Measurements from ENCODE around the gene ATP5F1E. TPM values are rescaled to one million over a fixed set of nuclear protein-coding genes. Genes with fewer than 3 reads are reported as not detected.

Gene ATP5F1E
- total and polyA plus RNA-seq, 4 donors: 48.2 to 110 (median 50.8) TPM

GRCh38 chr20:59020938-59021551 is 11.1 kb downstream of the ATP5F1E start:
- Histone ChIP-seq H3K9me3 (ENCODE audit: control insufficient read depth, low read length) (no peaks in the 10 kb centered on the region), H3K4me1 (ENCODE audit: control insufficient read depth in 1 of 2, insufficient read depth in 2 of 2, low read length in 2 of 2) (no peaks in the 10 kb centered on the region), H3K36me3 (ENCODE audit: control insufficient read depth in 1 of 2, insufficient read depth in 2 of 2, low read length in 1 of 2) (peaks cover 0 to 6% of the 10 kb centered on the region in 2 donors), H3K4me3 (ENCODE audit: low read length in 2 of 2) (no peak overlapping the region), H3K27me3 (ENCODE audit: control insufficient read depth in 1 of 2, insufficient read depth in 2 of 2, low read length in 1 of 2) (no peaks in the 10 kb centered on the region), H3K27ac (ENCODE audit: low read depth in 1 of 2, low read length in 2 of 2) (no peak overlapping the region)
- WGBS, 2 donors: 63 to 65% methylated on average over 5 of the region's 5 CpGs
- intact Hi-C loops (cut with DNase I): no loop called here
- DNase-seq (no peak), ATAC-seq (ENCODE audit: low FRiP score) (no peak)

- intact Hi-C loops (cut with DNase I): no loop called here
- H3K36me3 ChIP-seq (ENCODE audit: control insufficient read depth in 1 of 2, insufficient read depth in 2 of 2, low read length in 1 of 2): peaks cover 0 to 3% of the 10 kb centered on the region in 2 donors
- H3K9me3 ChIP-seq (ENCODE audit: control insufficient read depth, low read length): no peaks in the 10 kb centered on the region
- H3K4me1 ChIP-seq (ENCODE audit: control insufficient read depth in 1 of 2, insufficient read depth in 2 of 2, low read length in 2 of 2): no peaks in the 10 kb centered on the region
- no peak within 1 kb of the TSS for H3K27ac ChIP-seq (ENCODE audit: low read depth in 1 of 2, low read length in 2 of 2)
- DNase-seq (no peak), ATAC-seq (ENCODE audit: low FRiP score) (no peak)
- H3K4me3 ChIP-seq (ENCODE audit: low read length in 2 of 2): no peak within 1 kb of the TSS
- 95 to 98% methylated on average over 5 of the region's 5 CpGs for WGBS, 2 donors
- no peaks in the 10 kb centered on the region for H3K27me3 ChIP-seq (ENCODE audit: control insufficient read depth in 1 of 2, insufficient read depth in 2 of 2, low read length in 1 of 2)
Measured at GRCh38 chr20:59019217-59019616, 12.9 kb downstream of the ATP5F1E start, which contains the start of gene TUBB1. TUBB1 (plus strand) TSS chr20:59019429; CDS start chr20:59019523, 94 bp downstream.

GRCh38 chr20:59018817-59019216 is 13.3 kb downstream of the ATP5F1E start:
- ATAC-seq (ENCODE audit: low FRiP score): no peak
- peak; percentile 36 to 64 for DNase-seq

GRCh38 chr20:59017493-59018231 is 14.5 kb downstream of the ATP5F1E start:
- no peaks in the 10 kb centered on the region for H3K36me3 ChIP-seq (ENCODE audit: control insufficient read depth in 1 of 2, insufficient read depth in 2 of 2, low read length in 1 of 2)
- H3K27ac ChIP-seq (ENCODE audit: low read depth in 1 of 2, low read length in 2 of 2): no peak overlapping the region
- 93% methylated on average over 15 to 16 of the region's 16 CpGs for WGBS, 2 donors
- DNase-seq (peak; percentile 38 to 65), ATAC-seq (ENCODE audit: low FRiP score) (no peak)
- no peaks in the 10 kb centered on the region for H3K4me1 ChIP-seq (ENCODE audit: control insufficient read depth in 1 of 2, insufficient read depth in 2 of 2, low read length in 2 of 2)
- no peaks in the 10 kb centered on the region for H3K27me3 ChIP-seq (ENCODE audit: control insufficient read depth in 1 of 2, insufficient read depth in 2 of 2, low read length in 1 of 2)
- intact Hi-C loops (cut with DNase I): no loop called here
- H3K9me3 ChIP-seq (ENCODE audit: control insufficient read depth, low read length): no peaks in the 10 kb centered on the region
- no peak overlapping the region for H3K4me3 ChIP-seq (ENCODE audit: low read length in 2 of 2)

More at GRCh38 chr20:59018817-59019216, 13.3 kb downstream of the ATP5F1E start:
- no peaks in the 10 kb centered on the region for H3K9me3 ChIP-seq (ENCODE audit: control insufficient read depth, low read length)
- H3K4me1 ChIP-seq (ENCODE audit: control insufficient read depth in 1 of 2, insufficient read depth in 2 of 2, low read length in 2 of 2): no peaks in the 10 kb centered on the region
- 94 to 97% methylated on average over 10 of the region's 10 CpGs for whole genome bisulfite sequencing, 2 donors
- H3K27ac ChIP-seq (ENCODE audit: low read depth in 1 of 2, low read length in 2 of 2): no peak overlapping the region
- H3K4me3 ChIP-seq (ENCODE audit: low read length in 2 of 2): no peak overlapping the region
- H3K27me3 ChIP-seq (ENCODE audit: control insufficient read depth in 1 of 2, insufficient read depth in 2 of 2, low read length in 1 of 2): no peaks in the 10 kb centered on the region
- H3K36me3 ChIP-seq (ENCODE audit: control insufficient read depth in 1 of 2, insufficient read depth in 2 of 2, low read length in 1 of 2): peaks cover 0 to 3% of the 10 kb centered on the region in 2 donors
- intact Hi-C loops (cut with DNase I): no loop called here

- DNase-seq (no peak), ATAC-seq (ENCODE audit: low FRiP score) (no peak)
- Histone ChIP-seq H3K4me3 (ENCODE audit: low read length in 2 of 2) (no peak overlapping the region), H3K27ac (ENCODE audit: low read depth in 1 of 2, low read length in 2 of 2) (no peak overlapping the region), H3K4me1 (ENCODE audit: control insufficient read depth in 1 of 2, insufficient read depth in 2 of 2, low read length in 2 of 2) (no peaks in the 10 kb centered on the region), H3K36me3 (ENCODE audit: control insufficient read depth in 1 of 2, insufficient read depth in 2 of 2, low read length in 1 of 2) (no peaks in the 10 kb centered on the region), H3K9me3 (ENCODE audit: control insufficient read depth, low read length) (no peaks in the 10 kb centered on the region), H3K27me3 (ENCODE audit: control insufficient read depth in 1 of 2, insufficient read depth in 2 of 2, low read length in 1 of 2) (no peaks in the 10 kb centered on the region)
- intact Hi-C loops (cut with DNase I): no loop called here
- WGBS, 2 donors: 72 to 78% methylated on average over 4 of the region's 4 CpGs
Measured at GRCh38 chr20:59016795-59017492, 15.2 kb downstream of the ATP5F1E start.

- no peak for ATAC-seq (ENCODE audit: low FRiP score)
- Histone ChIP-seq H3K27me3 (ENCODE audit: control insufficient read depth in 1 of 2, insufficient read depth in 2 of 2, low read length in 1 of 2) (no peaks in the 10 kb centered on the region), H3K27ac (ENCODE audit: low read depth in 1 of 2, low read length in 2 of 2) (no peak overlapping the region), H3K36me3 (ENCODE audit: control insufficient read depth in 1 of 2, insufficient read depth in 2 of 2, low read length in 1 of 2) (no peaks in the 10 kb centered on the region), H3K4me1 (ENCODE audit: control insufficient read depth in 1 of 2, insufficient read depth in 2 of 2, low read length in 2 of 2) (no peaks in the 10 kb centered on the region), H3K4me3 (ENCODE audit: low read length in 2 of 2) (no peak overlapping the region), H3K9me3 (ENCODE audit: control insufficient read depth, low read length) (no peaks in the 10 kb centered on the region)
- 85 to 92% methylated on average over 15 to 16 of the region's 16 CpGs for WGBS, 2 donors
- DNase-seq: peak; percentile 27 to 35
- intact Hi-C loops (cut with DNase I): no loop called here
Measured at GRCh38 chr20:59015812-59016711, 16.1 kb downstream of the ATP5F1E start.

GRCh38 chr20:59015411-59015810 is 16.7 kb downstream of the ATP5F1E start:
- no peak overlapping the region for H3K27ac ChIP-seq (ENCODE audit: low read depth in 1 of 2, low read length in 2 of 2)
- intact Hi-C loops (cut with DNase I): no loop called here

More at GRCh38 chr20:59015411-59015810, 16.7 kb downstream of the ATP5F1E start:
- Histone ChIP-seq H3K36me3 (ENCODE audit: control insufficient read depth in 1 of 2, insufficient read depth in 2 of 2, low read length in 1 of 2) (no peaks in the 10 kb centered on the region), H3K9me3 (ENCODE audit: control insufficient read depth, low read length) (no peaks in the 10 kb centered on the region), H3K27me3 (ENCODE audit: control insufficient read depth in 1 of 2, insufficient read depth in 2 of 2, low read length in 1 of 2) (no peaks in the 10 kb centered on the region), H3K4me3 (ENCODE audit: low read length in 2 of 2) (no peak overlapping the region), H3K4me1 (ENCODE audit: control insufficient read depth in 1 of 2, insufficient read depth in 2 of 2, low read length in 2 of 2) (no peaks in the 10 kb centered on the region)
- ATAC-seq (ENCODE audit: low FRiP score) (no peak), DNase-seq (peak; percentile 26 to 57)
- WGBS, 2 donors: 92 to 93% methylated on average over 16 of the region's 16 CpGs

All from aorta (tissue), 5 donors.